Mammary epithelial cell (primary cell): ENCODE measurements around the gene PRSS33.

Experiments
- EZH2 ChIP-seq: IDR thresholded peaks from 2 replicates; pipeline ENCODE4 v1.6.1; 2012; ENCODE audit warnings: low read length, inconsistent platforms, borderline replicate concordance
- TF ChIP-seq, protein P1 (sequence below), 2 donors: IDR thresholded peaks in 1 of 2; conservative IDR thresholded peaks in 1 of 2; 2 replicates each; pipeline ENCODE4 v1.5.1; 2011 to 2012; ENCODE audit warnings: inconsistent platforms in 2 of 2, low read length in 2 of 2, mild to moderate bottlenecking in 2 of 2, control low read depth in 1 of 2, low read depth in 1 of 2; ENCODE audit not compliant: insufficient read depth in 1 of 2; ENCODE audit errors: extremely low read depth in 1 of 2

DNA sequence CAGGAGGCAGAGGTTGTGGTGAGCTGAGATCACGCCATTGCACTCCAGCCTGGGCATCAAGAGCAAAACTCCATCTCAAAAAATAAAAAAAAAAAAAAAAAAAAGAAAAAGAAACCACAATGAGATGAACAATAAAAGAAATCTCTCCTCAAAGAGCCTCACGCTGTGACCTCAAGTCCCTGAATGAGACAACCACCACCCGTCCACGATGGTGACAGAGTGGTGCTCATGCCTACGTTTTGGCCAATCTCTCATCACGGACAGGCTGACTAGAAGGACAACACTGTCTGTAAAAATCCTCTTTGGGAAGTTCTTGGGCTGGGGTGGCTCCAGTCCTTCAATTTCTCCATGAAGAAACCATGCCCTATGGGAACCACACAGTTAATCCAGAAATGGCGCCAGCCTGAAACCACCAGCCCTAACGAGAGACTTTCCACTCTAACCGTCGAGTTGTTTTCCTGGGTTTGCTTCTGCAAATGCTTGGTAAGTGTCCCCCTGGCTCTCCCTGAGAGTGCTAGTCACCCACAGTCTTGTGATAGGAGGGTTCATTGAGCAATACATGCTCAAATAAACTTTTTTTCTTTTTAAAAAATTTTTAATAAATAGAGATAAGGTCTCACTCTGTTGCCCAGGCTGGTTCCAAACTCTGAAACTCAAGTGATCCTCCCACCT is 52.4 kb downstream of the PRSS33 start:
- no peak for TF ChIP-seq EZH2
- TF ChIP-seq, protein P1, sequence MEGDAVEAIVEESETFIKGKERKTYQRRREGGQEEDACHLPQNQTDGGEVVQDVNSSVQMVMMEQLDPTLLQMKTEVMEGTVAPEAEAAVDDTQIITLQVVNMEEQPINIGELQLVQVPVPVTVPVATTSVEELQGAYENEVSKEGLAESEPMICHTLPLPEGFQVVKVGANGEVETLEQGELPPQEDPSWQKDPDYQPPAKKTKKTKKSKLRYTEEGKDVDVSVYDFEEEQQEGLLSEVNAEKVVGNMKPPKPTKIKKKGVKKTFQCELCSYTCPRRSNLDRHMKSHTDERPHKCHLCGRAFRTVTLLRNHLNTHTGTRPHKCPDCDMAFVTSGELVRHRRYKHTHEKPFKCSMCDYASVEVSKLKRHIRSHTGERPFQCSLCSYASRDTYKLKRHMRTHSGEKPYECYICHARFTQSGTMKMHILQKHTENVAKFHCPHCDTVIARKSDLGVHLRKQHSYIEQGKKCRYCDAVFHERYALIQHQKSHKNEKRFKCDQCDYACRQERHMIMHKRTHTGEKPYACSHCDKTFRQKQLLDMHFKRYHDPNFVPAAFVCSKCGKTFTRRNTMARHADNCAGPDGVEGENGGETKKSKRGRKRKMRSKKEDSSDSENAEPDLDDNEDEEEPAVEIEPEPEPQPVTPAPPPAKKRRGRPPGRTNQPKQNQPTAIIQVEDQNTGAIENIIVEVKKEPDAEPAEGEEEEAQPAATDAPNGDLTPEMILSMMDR (conservative IDR thresholded peaks at IDR 0.05 in 1 of 2, IDR thresholded peaks at IDR 0.05 in 1 of 2; ENCODE audit: extremely low read depth in 1 of 2, insufficient read depth in 1 of 2, low read depth in 1 of 2, low read length in 2 of 2): no peak
